Measurements from ENCODE around the gene MFSD2A. TPM values are rescaled to one million over a fixed set of nuclear protein-coding genes. Genes with fewer than 3 reads are reported as not detected.

MFSD2A gene
- total and polyA plus RNA-seq, 4 donors: 0.37 to 294 (median 171) TPM

DNA sequence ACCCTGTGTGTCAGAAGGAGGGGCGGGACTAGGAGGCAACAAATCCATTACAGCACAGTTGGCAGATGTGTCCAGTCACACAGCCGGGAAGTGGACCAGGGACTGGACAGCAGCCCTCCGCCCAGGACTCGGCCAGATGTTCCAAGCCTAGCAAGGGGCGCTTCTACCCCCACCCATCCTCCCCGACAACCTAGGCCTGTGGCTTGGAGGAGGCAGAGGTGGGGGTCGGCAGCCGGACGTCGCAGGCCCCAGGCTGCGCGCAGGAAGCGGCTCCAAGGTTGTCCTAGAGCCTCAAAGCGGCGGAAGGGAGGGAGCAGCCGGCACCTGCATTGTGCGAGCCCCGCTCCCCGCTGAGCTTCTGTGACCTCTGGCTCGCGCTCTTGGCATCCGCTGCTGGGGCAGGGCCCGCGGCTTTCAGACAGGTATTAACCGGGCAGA, 32.7 kb upstream of the MFSD2A start:
- Histone ChIP-seq H3K36me3 (ENCODE audit: control insufficient read depth in 4 of 4, insufficient read depth in 3 of 4, low read depth in 1 of 4, low read length in 3 of 4) (no peaks in the 10 kb centered on the region), H3K9ac (ENCODE audit: low read depth in 1 of 2, low read length in 2 of 2) (no peak overlapping the region), H3K27ac (ENCODE audit: low read depth in 1 of 2, low read length in 2 of 2) (peak overlapping the region; percentile 40 to 54), H3K4me1 (ENCODE audit: control insufficient read depth in 4 of 4, insufficient read depth in 4 of 4, low read length in 3 of 4) (peaks cover 9 to 39% (median 32%) of the 10 kb centered on the region in 4 donors), H3K4me3 (ENCODE audit: low read depth in 1 of 3, low read length in 3 of 3) (peak overlapping the region in 1 of 3 donors; percentile 14), H3K9me3 (ENCODE audit: control insufficient read depth in 4 of 4, low read length in 3 of 4) (no peaks in the 10 kb centered on the region), H3K27me3 (ENCODE audit: control insufficient read depth in 4 of 4, insufficient read depth in 4 of 4, low read length in 3 of 4) (no peaks in the 10 kb centered on the region)
- no peak for DNase-seq (ENCODE audit: low spot score)
- 25% methylated on average over 25 of the region's 25 CpGs for WGBS
- TF ChIP-seq NR2F2 (IDR thresholded peaks at IDR 0.05): no peak
- TF ChIP-seq REST (IDR thresholded peaks at IDR 0.05): peak; percentile 30
- peak; percentile 36 to 44 for TF ChIP-seq HNF4A (conservative IDR thresholded peaks at IDR 0.05)
- peak; percentile 56 to 68 for TF ChIP-seq RXRA (IDR thresholded peaks at IDR 0.05)
- TF ChIP-seq RAD21 (IDR thresholded peaks at IDR 0.05): peak in 1 of 2 donors; percentile 58
- no peak for TF ChIP-seq FOXA1 (IDR thresholded peaks at IDR 0.05)
- peak; percentile 52 for TF ChIP-seq SP1 (IDR thresholded peaks at IDR 0.05)

DNA sequence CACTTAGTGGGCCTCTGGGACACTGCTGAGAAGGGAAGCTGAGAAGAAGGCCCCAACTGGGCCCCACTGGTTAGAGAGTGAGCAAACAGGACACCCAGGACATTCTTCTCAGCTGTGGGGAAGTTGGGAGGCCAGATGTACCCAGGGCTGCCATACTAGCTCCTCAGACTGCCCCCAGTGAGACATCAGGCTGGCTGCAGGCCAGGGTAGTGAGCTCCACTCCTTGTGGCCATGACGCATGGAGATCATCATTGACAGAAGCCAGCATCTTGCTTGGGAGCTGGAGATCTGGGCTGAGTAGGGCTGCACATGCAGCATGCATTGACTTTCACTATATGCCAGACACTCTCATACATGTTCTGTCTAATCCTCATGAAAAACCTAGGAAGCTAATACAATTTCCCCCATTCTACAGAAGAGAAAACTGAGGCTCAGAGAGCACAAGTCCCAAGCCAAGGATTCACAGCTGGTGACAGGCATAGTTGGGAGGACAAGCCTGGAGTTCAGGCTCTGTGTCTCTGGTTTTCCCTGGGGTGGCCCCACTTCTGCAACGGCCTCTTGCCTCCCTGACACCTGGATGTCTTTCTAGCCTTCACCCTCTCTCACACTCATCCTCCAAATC, 29.1 kb upstream of the MFSD2A start:
- TF ChIP-seq TAF1 (conservative IDR thresholded peaks at IDR 0.05): no peak
- TF ChIP-seq RAD21 (IDR thresholded peaks at IDR 0.05): no peak
- no peak for TF ChIP-seq FOXA2 (IDR thresholded peaks at IDR 0.05)
- TF ChIP-seq GABPA (IDR thresholded peaks at IDR 0.05 in 1 of 2, conservative IDR thresholded peaks at IDR 0.05 in 1 of 2): no peak
- Histone ChIP-seq H3K27me3 (ENCODE audit: control insufficient read depth in 4 of 4, insufficient read depth in 4 of 4, low read length in 3 of 4) (no peaks in the 10 kb centered on the region), H3K36me3 (ENCODE audit: control insufficient read depth in 4 of 4, insufficient read depth in 3 of 4, low read depth in 1 of 4, low read length in 3 of 4) (no peaks in the 10 kb centered on the region), H3K9ac (ENCODE audit: low read depth in 1 of 2, low read length in 2 of 2) (no peak overlapping the region), H3K9me3 (ENCODE audit: control insufficient read depth in 4 of 4, low read length in 3 of 4) (no peaks in the 10 kb centered on the region), H3K4me3 (ENCODE audit: low read depth in 1 of 3, low read length in 3 of 3) (no peak overlapping the region), H3K4me1 (ENCODE audit: control insufficient read depth in 4 of 4, insufficient read depth in 4 of 4, low read length in 3 of 4) (peaks cover 22 to 68% (median 58%) of the 10 kb centered on the region in 4 donors), H3K27ac (ENCODE audit: low read depth in 1 of 2, low read length in 2 of 2) (peak overlapping the region; percentile 79 to 91)
- DNase-seq (ENCODE audit: low spot score): no peak
- WGBS: 84% methylated on average over 2 of the region's 2 CpGs

GRCh38 chr1:39926343-39926793, 28.6 kb upstream of the MFSD2A start:
- DNase-seq (ENCODE audit: low spot score): no peak
- H3K27me3 ChIP-seq (ENCODE audit: control insufficient read depth in 4 of 4, insufficient read depth in 4 of 4, low read length in 3 of 4): no peaks in the 10 kb centered on the region
- H3K9ac ChIP-seq (ENCODE audit: low read depth in 1 of 2, low read length in 2 of 2): no peak overlapping the region
- no peak overlapping the region for H3K4me3 ChIP-seq (ENCODE audit: low read depth in 1 of 3, low read length in 3 of 3)
- H3K27ac ChIP-seq (ENCODE audit: low read depth in 1 of 2, low read length in 2 of 2): peak overlapping the region; percentile 79 to 91
- H3K9me3 ChIP-seq (ENCODE audit: control insufficient read depth in 4 of 4, low read length in 3 of 4): no peaks in the 10 kb centered on the region
- H3K4me1 ChIP-seq (ENCODE audit: control insufficient read depth in 4 of 4, insufficient read depth in 4 of 4, low read length in 3 of 4): peaks cover 22 to 68% (median 58%) of the 10 kb centered on the region in 4 donors
- WGBS: 35% methylated on average over 6 of the region's 6 CpGs
- H3K36me3 ChIP-seq (ENCODE audit: control insufficient read depth in 4 of 4, insufficient read depth in 3 of 4, low read depth in 1 of 4, low read length in 3 of 4): no peaks in the 10 kb centered on the region
- no peak for TF ChIP-seq ZBTB33 (IDR thresholded peaks at IDR 0.05)
- TF ChIP-seq, protein P1, sequence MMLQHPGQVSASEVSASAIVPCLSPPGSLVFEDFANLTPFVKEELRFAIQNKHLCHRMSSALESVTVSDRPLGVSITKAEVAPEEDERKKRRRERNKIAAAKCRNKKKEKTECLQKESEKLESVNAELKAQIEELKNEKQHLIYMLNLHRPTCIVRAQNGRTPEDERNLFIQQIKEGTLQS (IDR thresholded peaks at IDR 0.05): no peak
- peak; percentile 71 for TF ChIP-seq MAX (IDR thresholded peaks at IDR 0.05)
- no peak for TF ChIP-seq FOXA1 (IDR thresholded peaks at IDR 0.05)
- TF ChIP-seq SP1 (IDR thresholded peaks at IDR 0.05): peak; percentile 88
- no peak for TF ChIP-seq GABPA (IDR thresholded peaks at IDR 0.05 in 1 of 2, conservative IDR thresholded peaks at IDR 0.05 in 1 of 2)
- TF ChIP-seq JUND (IDR thresholded peaks at IDR 0.05): peak; percentile 9 to 16
- peak in 1 of 2 donors; percentile 38 for TF ChIP-seq EGR1 (IDR thresholded peaks at IDR 0.05; ENCODE audit: low read depth in 2 of 2)
- no peak for TF ChIP-seq YY1 (IDR thresholded peaks at IDR 0.05)
- TF ChIP-seq NR2F2 (IDR thresholded peaks at IDR 0.05): no peak
- TF ChIP-seq TAF1 (conservative IDR thresholded peaks at IDR 0.05): no peak
- TF ChIP-seq RXRA (IDR thresholded peaks at IDR 0.05): peak; percentile 92 to 97
- peak; percentile 83 to 85 for TF ChIP-seq HNF4A (conservative IDR thresholded peaks at IDR 0.05)
- TF ChIP-seq HNF4G (IDR thresholded peaks at IDR 0.05): peak; percentile 63
- TF ChIP-seq REST (IDR thresholded peaks at IDR 0.05): no peak

All from liver (tissue), 9 donors.